GM12878 (cell line): Measurements from ENCODE around the gene GOLGA7B. TPM values are rescaled to one million over a fixed set of nuclear protein-coding genes. Genes with fewer than 3 reads are reported as not detected.

Experiments
- ASH2L ChIP-seq: fragments of 300-600, 200-600 bp; sonication (generic); IDR thresholded peaks from 2 replicates; pipeline ENCODE4 v1.6.1; 2017; ENCODE audit warnings: low read depth, mild to moderate bottlenecking, borderline replicate concordance
- EED ChIP-seq: sonication (generic); IDR thresholded peaks from 2 replicates; pipeline ENCODE4 v1.6.1; 2016; ENCODE audit warnings: antibody characterized with exemption, low read depth
- EZH2 ChIP-seq: IDR thresholded peaks from 2 replicates; pipeline ENCODE4 v1.6.1; 2012; ENCODE audit warnings: low read depth, mild to moderate bottlenecking, control low read depth, inconsistent platforms, low read length, borderline replicate concordance; ENCODE audit not compliant: control insufficient read depth
- FOXM1 ChIP-seq: IDR thresholded peaks from 2 replicates; pipeline ENCODE4 v1.6.1; 2012; ENCODE audit warnings: low read depth, mild to moderate bottlenecking, inconsistent platforms, low read length, moderate library complexity
- HDAC6 ChIP-seq: fragments of 200-600 bp; sonication (generic); IDR thresholded peaks from one replicate; pipeline ENCODE4 v1.8.0; 2017; ENCODE audit warnings: antibody characterized with exemption; ENCODE audit not compliant: unreplicated experiment
- IKZF1 ChIP-seq: fragments of 450-650 bp; conservative IDR thresholded peaks from 2 replicates; pipeline ENCODE4 v1.6.1; 2017; ENCODE audit warnings: antibody characterized with exemption, mild to moderate bottlenecking
- IRF3 ChIP-seq: fragments of 450-650 bp; IDR thresholded peaks from 2 replicates; pipeline ENCODE4 v1.6.1; 2014; ENCODE audit warnings: mild to moderate bottlenecking
- JUNB ChIP-seq: IDR thresholded peaks from 2 replicates; pipeline ENCODE4 v1.6.1; 2016; ENCODE audit warnings: antibody characterized with exemption, mild to moderate bottlenecking
- LARP7 ChIP-seq: fragments of 450-650 bp; IDR thresholded peaks from 2 replicates; pipeline ENCODE4 v1.6.1; 2017; ENCODE audit warnings: mild to moderate bottlenecking
- MLLT1 ChIP-seq: fragments of 450-650 bp; IDR thresholded peaks from 2 replicates; pipeline ENCODE4 v1.6.1; 2016; ENCODE audit warnings: mild to moderate bottlenecking
- NFIC ChIP-seq: IDR thresholded peaks from 2 replicates; pipeline ENCODE4 v1.6.1; 2012; ENCODE audit warnings: low read depth, mild to moderate bottlenecking, inconsistent platforms, low read length, moderate library complexity
- POLR2A ChIP-seq: IDR thresholded peaks from 2 replicates; pipeline ENCODE4 v1.6.1; 2011; ENCODE audit warnings: low read depth, mild to moderate bottlenecking, low read length
- RAD21 ChIP-seq: IDR thresholded peaks from 2 replicates; pipeline ENCODE4 v1.6.1; 2011; ENCODE audit warnings: mild to moderate bottlenecking, low read depth, low read length, moderate library complexity; ENCODE audit not compliant: insufficient read depth
- SPI1 ChIP-seq: IDR thresholded peaks from 2 replicates; pipeline ENCODE4 v1.6.1; 2011; ENCODE audit warnings: low read depth, mild to moderate bottlenecking, low read length, moderate library complexity, borderline replicate concordance; ENCODE audit not compliant: insufficient read depth
- SREBF2 ChIP-seq: IDR thresholded peaks from 2 replicates; pipeline ENCODE4 v1.6.1; 2012; ENCODE audit warnings: mild to moderate bottlenecking, low read length
- STAT1 ChIP-seq: fragments of 450-650 bp; conservative IDR thresholded peaks from 2 replicates; pipeline ENCODE4 v1.6.1; 2014; ENCODE audit warnings: antibody characterized with exemption, mild to moderate bottlenecking
- TARDBP ChIP-seq: IDR thresholded peaks from 2 replicates; pipeline ENCODE4 v1.6.1; 2016; ENCODE audit warnings: borderline replicate concordance
- YBX1 ChIP-seq: fragments of 450-650 bp; IDR thresholded peaks from 2 replicates; pipeline ENCODE4 v1.6.1; 2016; ENCODE audit warnings: antibody characterized with exemption
- ZNF687 ChIP-seq: fragments of 450-650 bp; IDR thresholded peaks from 2 replicates; pipeline ENCODE4 v1.6.1; 2017; ENCODE audit warnings: mild to moderate bottlenecking, moderate library complexity
- polyA plus RNA-seq, 11 experiments: library from polyadenylated mRNA; depleted of rRNA in 4 of 11; unstranded in 6 of 11; stranded (reverse) in 5 of 11; fragments of >200 nt; fragmentation: Nextera tagmentation in 4 of 11; fragmentation: Illumina TruSeq in 1 of 11; extraction: Ambion mirVana in 4 of 11; extraction: Trizol in 1 of 11; gene quantifications; 1 replicate in 1 of 11; 2 replicates in 10 of 11; pipeline versions ENCODE4 v1.2.1 to v1.2.3, GENCODE V29; 2011 to 2016; ENCODE audit warnings: inconsistent platforms in 2 of 11, missing spikeins in 2 of 11, low read depth in 1 of 11
- total RNA-seq, 4 experiments: library from RNA; depleted of rRNA in 3 of 4; stranded (reverse); fragments of >200 nt in 3 of 4; fragmentation: Illumina TruSeq in 1 of 4; extraction: Trizol in 1 of 4; gene quantifications; 2 replicates each; pipeline versions ENCODE4 v1.2.1 to v1.2.3, GENCODE V29; 2013 to 2021
- TF ChIP-seq, protein P1 (sequence below): IDR thresholded peaks from 2 replicates; pipeline ENCODE4 v1.6.1; 2012; ENCODE audit warnings: mild to moderate bottlenecking, low read depth, low read length

The GOLGA7B gene
- total and polyA plus RNA-seq, 10 of the 15 experiments (the other 5 are each of a cell fraction or from before 2014, with no cell fraction given), result 0.01 to 0.02 (median 0.01) TPM; not detected in 7

DNA sequence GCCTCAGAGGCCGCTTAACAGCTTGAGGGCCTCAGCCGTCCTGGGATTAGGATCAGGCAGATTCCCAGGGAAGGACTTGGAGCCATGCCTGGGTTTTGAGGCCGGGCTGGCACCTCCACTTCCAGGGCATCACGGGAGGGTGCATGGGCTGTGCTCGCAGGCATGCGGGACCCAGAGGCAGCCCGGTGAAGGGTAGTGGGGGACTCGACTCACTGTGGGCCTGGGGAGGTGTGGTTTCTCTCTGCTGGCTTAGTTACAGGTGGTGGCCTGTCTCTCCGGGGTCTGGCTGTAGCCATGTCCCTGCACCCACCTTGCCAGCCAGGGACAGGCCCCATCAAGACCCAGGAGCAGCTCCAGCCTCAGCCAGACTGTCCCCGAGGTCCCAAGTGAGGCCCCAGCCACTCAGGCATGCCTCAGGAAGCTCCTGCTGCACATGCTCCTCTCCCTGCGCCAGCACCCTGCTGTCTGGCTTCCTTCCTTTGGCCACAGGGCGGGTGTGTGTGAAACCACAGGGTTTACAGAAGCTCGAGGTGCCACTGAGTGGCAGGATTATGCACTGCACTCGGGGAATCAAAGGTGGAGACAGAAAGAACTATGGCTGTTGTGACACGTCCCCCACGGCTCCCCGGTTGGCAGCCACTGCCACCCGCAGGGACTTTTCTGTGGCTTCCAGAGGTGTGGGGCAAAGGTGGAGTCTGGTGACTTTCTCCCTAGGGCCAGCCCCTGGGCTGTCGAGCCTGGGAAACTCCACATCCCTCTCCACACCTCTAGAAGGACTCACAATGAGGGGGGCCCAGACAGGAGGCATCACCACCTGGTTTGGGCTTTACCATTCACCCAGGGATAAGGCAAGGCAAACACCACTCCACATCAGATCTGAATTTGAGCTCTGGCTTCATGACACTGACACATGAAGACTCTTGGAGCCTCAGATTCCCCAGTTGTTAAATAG, 19.7 kb downstream of the GOLGA7B start (continued):
- no peak for TF ChIP-seq EZH2
- TF ChIP-seq TARDBP, result no peak
- TF ChIP-seq, protein P1, sequence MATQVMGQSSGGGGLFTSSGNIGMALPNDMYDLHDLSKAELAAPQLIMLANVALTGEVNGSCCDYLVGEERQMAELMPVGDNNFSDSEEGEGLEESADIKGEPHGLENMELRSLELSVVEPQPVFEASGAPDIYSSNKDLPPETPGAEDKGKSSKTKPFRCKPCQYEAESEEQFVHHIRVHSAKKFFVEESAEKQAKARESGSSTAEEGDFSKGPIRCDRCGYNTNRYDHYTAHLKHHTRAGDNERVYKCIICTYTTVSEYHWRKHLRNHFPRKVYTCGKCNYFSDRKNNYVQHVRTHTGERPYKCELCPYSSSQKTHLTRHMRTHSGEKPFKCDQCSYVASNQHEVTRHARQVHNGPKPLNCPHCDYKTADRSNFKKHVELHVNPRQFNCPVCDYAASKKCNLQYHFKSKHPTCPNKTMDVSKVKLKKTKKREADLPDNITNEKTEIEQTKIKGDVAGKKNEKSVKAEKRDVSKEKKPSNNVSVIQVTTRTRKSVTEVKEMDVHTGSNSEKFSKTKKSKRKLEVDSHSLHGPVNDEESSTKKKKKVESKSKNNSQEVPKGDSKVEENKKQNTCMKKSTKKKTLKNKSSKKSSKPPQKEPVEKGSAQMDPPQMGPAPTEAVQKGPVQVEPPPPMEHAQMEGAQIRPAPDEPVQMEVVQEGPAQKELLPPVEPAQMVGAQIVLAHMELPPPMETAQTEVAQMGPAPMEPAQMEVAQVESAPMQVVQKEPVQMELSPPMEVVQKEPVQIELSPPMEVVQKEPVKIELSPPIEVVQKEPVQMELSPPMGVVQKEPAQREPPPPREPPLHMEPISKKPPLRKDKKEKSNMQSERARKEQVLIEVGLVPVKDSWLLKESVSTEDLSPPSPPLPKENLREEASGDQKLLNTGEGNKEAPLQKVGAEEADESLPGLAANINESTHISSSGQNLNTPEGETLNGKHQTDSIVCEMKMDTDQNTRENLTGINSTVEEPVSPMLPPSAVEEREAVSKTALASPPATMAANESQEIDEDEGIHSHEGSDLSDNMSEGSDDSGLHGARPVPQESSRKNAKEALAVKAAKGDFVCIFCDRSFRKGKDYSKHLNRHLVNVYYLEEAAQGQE, result no peak
- no peak; the same call in none of the 2 replicates for TF ChIP-seq IKZF1
- no peak for TF ChIP-seq IRF3
- TF ChIP-seq HDAC6, result no peak
- TF ChIP-seq ASH2L, result no peak
- no peak for TF ChIP-seq LARP7
- no peak for TF ChIP-seq MLLT1
- no peak for TF ChIP-seq ZNF687
- no peak for TF ChIP-seq NFIC
- TF ChIP-seq JUNB, result no peak
- no peak for TF ChIP-seq SREBF2
- no peak for TF ChIP-seq POLR2A
- TF ChIP-seq FOXM1, result no peak
- no peak for TF ChIP-seq YBX1
- TF ChIP-seq EED, result no peak
- no peak for TF ChIP-seq STAT1
- TF ChIP-seq SPI1, result peak; percentile 18; the same call in 1 of the 2 replicates
- TF ChIP-seq RAD21, result peak; percentile 63
